IMR-90 (cell line): ENCODE results near the gene STARD13. TPM values are rescaled to one million over a fixed set of nuclear protein-coding genes. Genes with fewer than 3 reads are reported as not detected.

Experiments used
- ATAC-seq: fragments of 200-7000 bp; cut with Tn5 transposase; 2 replicates; pipeline ENCODE4 v1.9.1; 2020; ENCODE audit warnings: low read depth, mild to moderate bottlenecking, moderate library complexity
- BruUV-seq: library from RNA; stranded (reverse); fragments of 400-500 nt; replicated peaks from 2 replicates; lab custom pipeline; 2021; lab: Mats Ljungman, UMichigan
- CTCF ChIA-PET: fragments of 300-600 bp; formaldehyde crosslinking; extraction: SDS; loops from one replicate; lab custom pipeline; 2021; ENCODE audit warnings: antibody characterized with exemption; lab: Yijun Ruan, JAX
- POLR2A ChIA-PET: fragments of 300-600 bp; sonication (Branson Sonifier 250); formaldehyde crosslinking; loops from one replicate; lab custom pipeline; 2022; ENCODE audit warnings: antibody characterized with exemption; ENCODE audit not compliant: unreplicated experiment; lab: Charles Lee
- DNase-seq: peaks from one replicate; pipeline ENCODE4 v3.0.0; 2013
- H2AFZ ChIP-seq: replicated peaks from 2 replicates; pipeline ENCODE3; 2013; ENCODE audit warnings: low read length, mild to moderate bottlenecking; ENCODE audit not compliant: poor library complexity
- H2AK5ac ChIP-seq: 2 replicates; pipeline ENCODE4 v1.6.1; 2013; ENCODE audit warnings: low read depth, low read length, inconsistent platforms
- H2AK9ac ChIP-seq: replicated peaks from 2 replicates; pipeline ENCODE3; 2013; ENCODE audit warnings: mild to moderate bottlenecking, low read depth, low read length, moderate library complexity; ENCODE audit not compliant: poor library complexity
- H2BK120ac ChIP-seq: 2 replicates; pipeline ENCODE4 v1.6.1; 2013; ENCODE audit warnings: low read depth, low read length, inconsistent platforms
- H2BK15ac ChIP-seq: 3 replicates; pipeline ENCODE4 v1.6.1; 2013; ENCODE audit warnings: low read depth, low read length, inconsistent platforms
- H2BK20ac ChIP-seq: 2 replicates; pipeline ENCODE4 v1.6.1; 2013; ENCODE audit warnings: low read depth, mild to moderate bottlenecking, inconsistent platforms, low read length, moderate library complexity
- H2BK5ac ChIP-seq: 2 replicates; pipeline ENCODE4 v1.6.1; 2013; ENCODE audit warnings: mild to moderate bottlenecking, low read depth, low read length, inconsistent platforms; ENCODE audit not compliant: poor library complexity, severe bottlenecking
- H3K14ac ChIP-seq: replicated peaks from 2 replicates; pipeline ENCODE4 v1.6.1; 2013; ENCODE audit warnings: low read depth, low read length, inconsistent platforms
- H3K18ac ChIP-seq: 2 replicates; pipeline ENCODE4 v1.6.1; 2013; ENCODE audit warnings: low read depth, low read length, control low read depth
- H3K23ac ChIP-seq: 2 replicates; pipeline ENCODE4 v1.6.1; 2013; ENCODE audit warnings: low read depth, low read length, inconsistent platforms
- H3K27ac ChIP-seq: 2 replicates; pipeline ENCODE4 v1.5.1; 2013; ENCODE audit warnings: mild to moderate bottlenecking, control low read depth, low read length; ENCODE audit not compliant: insufficient read depth
- H3K27me3 ChIP-seq: 2 replicates; pipeline ENCODE4 v1.6.1; 2013; ENCODE audit warnings: low read length; ENCODE audit not compliant: control insufficient read depth, insufficient read depth
- H3K36me3 ChIP-seq: 2 replicates; pipeline ENCODE4 v1.6.1; 2013; ENCODE audit warnings: low read length, mixed read lengths; ENCODE audit not compliant: control insufficient read depth, insufficient read depth
- H3K4ac ChIP-seq: 2 replicates; pipeline ENCODE4 v1.6.1; 2013; ENCODE audit warnings: low read depth, low read length, inconsistent platforms
- H3K4me1 ChIP-seq: 2 replicates; pipeline ENCODE4 v1.6.1; 2013; ENCODE audit warnings: low read length, mixed read lengths; ENCODE audit not compliant: control insufficient read depth, insufficient read depth
- H3K4me2 ChIP-seq: 2 replicates; pipeline ENCODE4 v1.6.1; 2013; ENCODE audit warnings: low read depth, mild to moderate bottlenecking, control low read depth, low read length, moderate library complexity
- H3K4me3 ChIP-seq: 2 replicates; pipeline ENCODE4 v1.5.1; 2013; ENCODE audit warnings: low read depth, mild to moderate bottlenecking, control low read depth, low read length, moderate library complexity; ENCODE audit not compliant: insufficient read depth
- H3K56ac ChIP-seq: 2 replicates; pipeline ENCODE4 v1.6.1; 2013; ENCODE audit warnings: low read length, inconsistent platforms; ENCODE audit not compliant: insufficient read depth; ENCODE audit errors: extremely low read depth
- H3K79me1 ChIP-seq, 2 experiments: 2 replicates each; pipeline ENCODE4 v1.6.1; 2013; ENCODE audit warnings: low read length in 2 of 2, inconsistent platforms in 1 of 2, low read depth in 1 of 2
- H3K9ac ChIP-seq: 2 replicates; pipeline ENCODE4 v1.6.1; 2013; ENCODE audit warnings: low read depth, low read length, control low read depth
- H3K9me1 ChIP-seq: 2 replicates; pipeline ENCODE4 v1.6.1; 2013; ENCODE audit warnings: low read length, inconsistent platforms; ENCODE audit not compliant: insufficient read depth
- H3K9me3 ChIP-seq: 2 replicates; pipeline ENCODE4 v1.6.1; 2013; ENCODE audit warnings: low read length; ENCODE audit not compliant: control insufficient read depth, insufficient read depth
- H4K20me1 ChIP-seq: 2 replicates; pipeline ENCODE4 v1.6.1; 2013; ENCODE audit warnings: low read length, inconsistent platforms; ENCODE audit not compliant: insufficient read depth
- H4K5ac ChIP-seq: 2 replicates; pipeline ENCODE4 v1.6.1; 2013; ENCODE audit warnings: mild to moderate bottlenecking, low read depth, low read length, control low read depth
- H4K8ac ChIP-seq, 2 experiments: 2 replicates each; pipeline ENCODE4 v1.6.1; 2013; ENCODE audit warnings: low read depth in 2 of 2, low read length in 2 of 2, control low read depth in 1 of 2, inconsistent platforms in 1 of 2
- H4K91ac ChIP-seq: 2 replicates; pipeline ENCODE4 v1.6.1; 2013; ENCODE audit warnings: low read depth, low read length, inconsistent platforms; ENCODE audit not compliant: insufficient read depth
- BHLHE40 ChIP-seq: fragments of 150-350 bp; IDR thresholded peaks from 2 replicates; pipeline ENCODE4 v1.6.1; 2016; ENCODE audit warnings: mild to moderate bottlenecking, low read depth, low read length
- CEBPB ChIP-seq: IDR thresholded peaks from 2 replicates; pipeline ENCODE4 v1.6.1; 2012; ENCODE audit warnings: low read depth, low read length, improper control_type of control experiment
- CHD1 ChIP-seq: IDR thresholded peaks from 2 replicates; pipeline ENCODE4 v1.6.1; 2012; ENCODE audit warnings: low read depth, low read length, improper control_type of control experiment
- CTCF ChIP-seq: conservative IDR thresholded peaks from 2 replicates; pipeline ENCODE4 v1.5.1; 2012; ENCODE audit warnings: mild to moderate bottlenecking, low read depth, low read length, improper control_type of control experiment
- MAFK ChIP-seq: IDR thresholded peaks from 2 replicates; pipeline ENCODE4 v1.6.1; 2012; ENCODE audit warnings: low read depth, low read length, improper control_type of control experiment
- MAZ ChIP-seq: IDR thresholded peaks from 2 replicates; pipeline ENCODE4 v1.6.1; 2012; ENCODE audit warnings: low read depth, mild to moderate bottlenecking, low read length, improper control_type of control experiment, moderate library complexity, borderline replicate concordance
- MXI1 ChIP-seq: IDR thresholded peaks from 2 replicates; pipeline ENCODE4 v1.6.1; 2012; ENCODE audit warnings: low read depth, mild to moderate bottlenecking, low read length, moderate library complexity, borderline replicate concordance
- NFE2L2 ChIP-seq: fragments of 150-350 bp; IDR thresholded peaks from 2 replicates; pipeline ENCODE4 v1.6.1; 2016; ENCODE audit warnings: low read depth, mild to moderate bottlenecking, low read length
- POLR2A ChIP-seq: IDR thresholded peaks from 2 replicates; pipeline ENCODE4 v1.6.1; 2012; ENCODE audit warnings: mild to moderate bottlenecking, low read depth, low read length
- RAD21 ChIP-seq: IDR thresholded peaks from 2 replicates; pipeline ENCODE4 v1.6.1; 2012; ENCODE audit warnings: low read length, improper control_type of control experiment
- RCOR1 ChIP-seq: IDR thresholded peaks from 2 replicates; pipeline ENCODE4 v1.6.1; 2012; ENCODE audit warnings: mild to moderate bottlenecking, low read length, improper control_type of control experiment; ENCODE audit not compliant: insufficient replicate concordance
- RFX5 ChIP-seq: IDR thresholded peaks from 2 replicates; pipeline ENCODE4 v1.8.0; 2012; ENCODE audit warnings: low read depth, mild to moderate bottlenecking, low read length, moderate library complexity
- SMC3 ChIP-seq: fragments of 150-350 bp; IDR thresholded peaks from 2 replicates; pipeline ENCODE4 v1.6.1; 2016; ENCODE audit warnings: low read depth, mild to moderate bottlenecking, antibody characterized with exemption, low read length, moderate library complexity
- WGBS, 2 experiments: methylation state at CpG; one replicate each; pipeline versions ENCODE4 v1.1.5 to v1.1.7; 2013; ENCODE audit warnings: missing lambda C conversion rate in 2 of 2; ENCODE audit not compliant: insufficient read length in 1 of 2; ENCODE audit errors: extremely low coverage in 2 of 2; 5-methylcytosine and 5-hydroxymethylcytosine counted together
- dilution Hi-C: fragments of 300-500 bp; cut with HindIII; formaldehyde crosslinking; loops from one replicate; pipeline ENCODE4 v1.14.3; 2018; ENCODE audit warnings: low sequenced_read_pairs; ENCODE audit not compliant: unreplicated experiment
- in situ Hi-C: fragments of 300-500 bp; cut with MboI; formaldehyde crosslinking; loops from 3 replicates; pipeline ENCODE4 v1.14.3; 2019; ENCODE audit warnings: low sequenced_read_pairs, inconsistent platforms, mixed read lengths
- intact Hi-C: fragments of 100-400 bp; cut with micrococcal nuclease; formaldehyde crosslinking; loops from 2 replicates; pipeline ENCODE4 v1.10.0; 2022
- polyA plus RNA-seq, 3 experiments: library from polyadenylated mRNA; depleted of rRNA; stranded (reverse); fragments of >200 nt; gene quantifications; 2 replicates each; pipeline ENCODE4 v1.2.3, GENCODE V29; 2012; ENCODE audit warnings: low replicate concordance in 1 of 3
- total RNA-seq: library from RNA; depleted of rRNA; stranded (reverse); fragments of >200 nt; gene quantifications from 2 replicates; pipeline ENCODE4 v1.2.3, GENCODE V29; 2012
- TF ChIP-seq, protein P1 (sequence below): fragments of 150-350 bp; IDR thresholded peaks from 2 replicates; pipeline ENCODE4 v1.6.1; 2016; ENCODE audit warnings: low read depth, mild to moderate bottlenecking, low read length, moderate library complexity, borderline replicate concordance
- TF ChIP-seq, protein P2 (sequence below): fragments of 150-350 bp; IDR thresholded peaks from 2 replicates; pipeline ENCODE4 v1.6.1; 2017; ENCODE audit warnings: mild to moderate bottlenecking, antibody characterized with exemption, low read length, low read depth

STARD13 gene
- total and polyA plus RNA-seq, 2 of the 4 experiments (the other 2 are of a cell fraction), result 23.6 to 46.6 TPM

GRCh38 chr13:33058776-33059327, 226.7 kb downstream of the STARD13 start:
- Histone ChIP-seq H2AFZ (no peak overlapping the region), H2BK5ac (no peak overlapping the region), H3K4me3 (no peak overlapping the region), H3K18ac (no peak overlapping the region), H3K14ac (no peak overlapping the region), H3K36me3 (no peaks in the 10 kb centered on the region), H3K9me1 (no peaks in the 10 kb centered on the region), H2AK5ac (no peak overlapping the region), H4K20me1 (no peaks in the 10 kb centered on the region), H3K4ac (no peak overlapping the region), H3K9me3 (no peaks in the 10 kb centered on the region), H3K27ac (no peak overlapping the region), H4K8ac (no peak overlapping the region), H3K4me1 (no peaks in the 10 kb centered on the region), H2BK120ac (no peak overlapping the region), H2BK20ac (no peak overlapping the region), H3K79me1 (no peaks in the 10 kb centered on the region), H3K23ac (no peak overlapping the region), H3K9ac (no peak overlapping the region; the same call in 1 of the 2 replicates), H4K5ac (no peak overlapping the region), H3K27me3 (no peaks in the 10 kb centered on the region), H3K56ac (no peak overlapping the region), H2BK15ac (no peak overlapping the region), H2AK9ac (no peak overlapping the region), H3K4me2 (no peak overlapping the region), H4K91ac (no peak overlapping the region)
- dilution Hi-C loops, result no loop called here
- ATAC-seq (no peak), DNase-seq (no peak)
- BruUV-seq, result no TSS peak
- CTCF ChIA-PET, result interaction anchor here (0.9 kb wide), 1 partner anchor 10 kb away, joined by 3 read pairs; no protein-coding TSS in a partner anchor
- intact Hi-C loops, result no loop called here
- in situ Hi-C loops, result no loop called here
- WGBS, 2 experiments, result no CpG with 5 or more reads among the region's 3 CpGs
- TF ChIP-seq POLR2A (no peak), RFX5 (no peak), CEBPB (no peak), MAFK (no peak), CHD1 (no peak), RAD21 (no peak), SMC3 (no peak), BHLHE40 (no peak), MXI1 (no peak), MAZ (no peak), RCOR1 (no peak), NFE2L2 (no peak), CTCF (no peak)
- TF ChIP-seq, protein P1, sequence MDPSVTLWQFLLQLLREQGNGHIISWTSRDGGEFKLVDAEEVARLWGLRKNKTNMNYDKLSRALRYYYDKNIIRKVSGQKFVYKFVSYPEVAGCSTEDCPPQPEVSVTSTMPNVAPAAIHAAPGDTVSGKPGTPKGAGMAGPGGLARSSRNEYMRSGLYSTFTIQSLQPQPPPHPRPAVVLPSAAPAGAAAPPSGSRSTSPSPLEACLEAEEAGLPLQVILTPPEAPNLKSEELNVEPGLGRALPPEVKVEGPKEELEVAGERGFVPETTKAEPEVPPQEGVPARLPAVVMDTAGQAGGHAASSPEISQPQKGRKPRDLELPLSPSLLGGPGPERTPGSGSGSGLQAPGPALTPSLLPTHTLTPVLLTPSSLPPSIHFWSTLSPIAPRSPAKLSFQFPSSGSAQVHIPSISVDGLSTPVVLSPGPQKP, result no peak
- TF ChIP-seq, protein P2, sequence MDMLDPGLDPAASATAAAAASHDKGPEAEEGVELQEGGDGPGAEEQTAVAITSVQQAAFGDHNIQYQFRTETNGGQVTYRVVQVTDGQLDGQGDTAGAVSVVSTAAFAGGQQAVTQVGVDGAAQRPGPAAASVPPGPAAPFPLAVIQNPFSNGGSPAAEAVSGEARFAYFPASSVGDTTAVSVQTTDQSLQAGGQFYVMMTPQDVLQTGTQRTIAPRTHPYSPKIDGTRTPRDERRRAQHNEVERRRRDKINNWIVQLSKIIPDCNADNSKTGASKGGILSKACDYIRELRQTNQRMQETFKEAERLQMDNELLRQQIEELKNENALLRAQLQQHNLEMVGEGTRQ, result no peak
- POLR2A ChIA-PET, result no interaction called here
